GM18505 (cell line): ENCODE results near the gene SYNGR4.

Experiments used
- ATAC-seq: cut with Tn5 transposase; IDR thresholded peaks from one replicate; pipeline ENCODE4 v1.9.1; 2021; ENCODE audit not compliant: unreplicated experiment
- POLR2A ChIP-seq: IDR thresholded peaks from 4 replicates; pipeline ENCODE4 v1.6.1; 2011; ENCODE audit warnings: borderline replicate concordance; ENCODE audit not compliant: insufficient read depth, insufficient read length; ENCODE audit errors: extremely low read depth

SYNGR4 gene

DNA sequence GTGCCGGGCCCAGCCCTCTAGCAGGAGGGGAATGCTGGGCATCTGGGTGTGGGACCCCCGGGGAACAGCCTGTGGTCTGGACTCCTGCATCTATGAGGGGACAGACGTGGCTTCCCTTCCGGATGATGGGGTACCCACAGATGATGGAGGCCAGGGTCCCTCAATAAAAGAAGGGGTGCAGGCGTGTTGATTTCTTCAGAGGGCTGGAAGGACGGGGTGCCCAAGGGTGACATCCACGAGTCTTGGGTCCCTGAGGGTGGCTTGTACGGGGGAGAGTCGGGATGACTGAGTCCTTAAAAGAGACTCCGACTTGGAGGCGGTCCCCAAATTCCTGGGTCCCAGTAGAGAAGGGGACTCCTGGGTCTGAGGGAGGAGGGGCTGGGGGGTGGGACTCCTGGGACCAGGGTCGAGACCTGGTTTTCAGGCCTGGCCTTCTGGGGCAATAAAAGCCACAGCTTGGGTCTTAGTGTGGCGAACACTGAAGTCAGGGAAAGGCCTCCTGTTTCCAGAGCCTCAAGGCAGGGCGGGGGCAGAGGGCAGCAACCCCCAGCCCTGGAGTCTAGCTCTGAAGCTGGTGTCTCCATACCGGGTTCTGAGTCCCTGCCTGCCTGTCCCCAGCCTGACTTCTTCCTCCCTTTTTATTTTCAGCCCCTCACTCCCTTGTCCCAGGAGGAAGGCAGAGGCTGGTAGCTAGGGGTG lies 28.8 kb downstream of the SYNGR4 start:
- TF ChIP-seq POLR2A = no peak
- ATAC-seq = no peak

DNA sequence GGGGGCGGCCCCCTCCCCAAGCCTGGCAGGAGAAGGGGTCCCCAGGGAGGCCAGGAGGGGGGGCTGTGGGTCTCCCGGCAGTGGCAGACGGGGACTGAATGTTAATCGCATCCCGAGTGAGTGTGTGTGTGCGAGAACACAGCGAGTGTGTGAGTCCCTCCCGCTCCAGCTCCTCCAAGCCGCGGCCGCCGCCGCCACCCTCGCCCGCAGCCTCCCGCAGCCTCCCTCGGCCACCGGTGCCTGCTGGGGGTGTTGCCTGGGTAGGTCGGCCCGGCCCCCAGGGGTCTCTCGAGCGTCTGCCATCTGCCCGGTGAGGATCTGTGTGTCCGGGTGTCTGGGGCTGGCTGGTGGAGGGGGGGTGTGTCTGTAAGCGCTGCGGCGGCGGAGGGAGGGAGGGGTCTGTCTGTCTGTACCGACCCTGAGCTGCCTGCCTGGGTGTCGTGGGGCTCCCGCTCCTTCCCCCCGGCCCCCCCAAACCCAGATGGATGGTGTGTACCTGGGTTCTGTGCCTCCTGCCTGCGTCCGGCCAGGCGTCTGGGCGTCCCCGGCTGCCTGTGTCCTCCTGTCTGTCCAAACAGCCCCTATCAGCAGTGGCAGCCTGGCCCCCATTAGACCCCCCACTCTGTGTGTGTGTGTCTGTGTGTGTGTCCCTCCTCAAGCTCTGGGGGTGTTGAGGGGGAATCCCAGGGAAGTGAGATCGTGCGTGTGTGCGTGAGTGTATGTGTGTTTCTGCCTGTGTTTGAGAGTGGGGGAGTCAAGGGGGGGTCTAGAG lies 29.6 kb downstream of the SYNGR4 start, which contains the start of gene GRIN2D:
Gene GRIN2D, plus strand, starts transcription at position 110 of the 772 bp plus-strand sequence. CDS start 4,725 bp downstream, outside the sequence.
- TF ChIP-seq POLR2A = no peak
- no peak for ATAC-seq

DNA sequence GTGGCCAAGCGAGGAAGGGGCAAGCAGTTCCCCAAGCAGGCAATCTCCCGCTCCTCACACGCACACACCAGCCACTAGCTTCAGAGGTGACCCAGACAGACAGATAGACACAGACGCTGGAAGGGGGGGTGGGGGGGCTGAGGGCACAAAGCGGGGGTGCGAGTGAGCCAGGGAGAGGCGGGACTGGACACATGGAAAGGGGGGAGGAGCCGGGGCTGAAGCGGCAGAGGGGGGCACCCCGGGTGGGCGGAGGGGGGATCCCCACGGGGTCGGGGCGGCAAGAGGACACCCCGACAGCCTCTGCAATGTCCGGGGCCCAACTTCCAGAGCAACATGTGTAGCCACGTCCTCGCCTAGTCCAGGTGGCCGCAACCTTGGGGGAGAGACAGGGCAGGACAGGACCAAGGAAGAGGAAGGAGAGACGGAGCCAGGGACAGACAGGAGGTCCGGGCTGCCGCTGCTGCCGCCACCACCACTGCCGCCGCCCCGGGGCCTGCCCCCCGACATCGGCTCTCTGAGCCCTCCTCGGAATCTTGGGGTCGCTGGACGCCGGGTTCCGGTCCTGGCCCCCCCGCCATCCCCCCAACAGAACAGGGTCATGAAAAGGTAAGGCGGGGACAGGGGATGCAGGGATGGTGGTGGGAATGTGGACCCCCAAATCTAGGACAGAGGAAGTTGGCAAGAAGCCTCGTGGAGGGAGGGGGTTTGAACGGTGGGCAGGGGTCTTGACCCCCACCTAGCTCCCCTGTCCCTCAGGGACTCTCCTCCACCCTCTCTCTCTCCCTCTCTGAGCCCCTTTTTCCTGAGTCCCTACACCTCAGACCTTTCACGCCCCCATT lies 30.4 kb downstream of the SYNGR4 start:
- TF ChIP-seq POLR2A = no peak
- ATAC-seq = no peak

DNA sequence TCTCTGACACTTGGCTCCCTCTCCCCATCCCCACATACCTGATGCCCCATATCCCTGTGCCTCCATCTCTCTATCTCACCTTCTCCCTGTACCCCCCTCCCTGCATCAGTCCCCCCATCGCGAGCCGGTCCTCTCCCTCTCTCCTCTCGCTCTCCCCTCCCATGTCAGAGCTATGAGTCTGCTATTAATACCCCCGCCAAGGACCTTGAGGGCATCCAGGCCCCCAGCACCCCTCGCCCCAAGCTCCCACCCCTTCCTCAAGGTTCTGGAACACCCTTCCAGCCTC lies 30.9 kb downstream of the SYNGR4 start:
- TF ChIP-seq POLR2A = no peak
- no peak for ATAC-seq

DNA sequence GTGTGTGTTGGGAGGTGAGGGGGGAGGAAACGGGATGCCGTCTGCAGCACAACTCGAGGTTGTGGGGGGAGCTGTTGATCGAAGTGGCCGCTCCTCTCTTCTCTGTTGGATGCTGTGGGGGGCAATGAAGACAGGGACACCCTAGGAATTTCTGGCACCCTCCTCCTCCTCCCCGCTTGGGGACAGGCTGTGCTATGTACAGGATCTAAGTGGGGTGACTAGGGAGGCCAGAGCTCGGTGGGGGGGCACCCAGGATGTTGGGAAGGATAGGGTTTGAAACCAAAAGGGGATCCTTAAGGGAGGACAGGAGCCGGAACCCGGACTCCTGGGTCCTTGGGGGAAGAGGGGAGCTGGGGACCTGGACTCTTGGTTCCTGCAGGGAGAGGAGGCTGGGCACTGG lies 31.3 kb downstream of the SYNGR4 start:
- ATAC-seq = no peak

DNA sequence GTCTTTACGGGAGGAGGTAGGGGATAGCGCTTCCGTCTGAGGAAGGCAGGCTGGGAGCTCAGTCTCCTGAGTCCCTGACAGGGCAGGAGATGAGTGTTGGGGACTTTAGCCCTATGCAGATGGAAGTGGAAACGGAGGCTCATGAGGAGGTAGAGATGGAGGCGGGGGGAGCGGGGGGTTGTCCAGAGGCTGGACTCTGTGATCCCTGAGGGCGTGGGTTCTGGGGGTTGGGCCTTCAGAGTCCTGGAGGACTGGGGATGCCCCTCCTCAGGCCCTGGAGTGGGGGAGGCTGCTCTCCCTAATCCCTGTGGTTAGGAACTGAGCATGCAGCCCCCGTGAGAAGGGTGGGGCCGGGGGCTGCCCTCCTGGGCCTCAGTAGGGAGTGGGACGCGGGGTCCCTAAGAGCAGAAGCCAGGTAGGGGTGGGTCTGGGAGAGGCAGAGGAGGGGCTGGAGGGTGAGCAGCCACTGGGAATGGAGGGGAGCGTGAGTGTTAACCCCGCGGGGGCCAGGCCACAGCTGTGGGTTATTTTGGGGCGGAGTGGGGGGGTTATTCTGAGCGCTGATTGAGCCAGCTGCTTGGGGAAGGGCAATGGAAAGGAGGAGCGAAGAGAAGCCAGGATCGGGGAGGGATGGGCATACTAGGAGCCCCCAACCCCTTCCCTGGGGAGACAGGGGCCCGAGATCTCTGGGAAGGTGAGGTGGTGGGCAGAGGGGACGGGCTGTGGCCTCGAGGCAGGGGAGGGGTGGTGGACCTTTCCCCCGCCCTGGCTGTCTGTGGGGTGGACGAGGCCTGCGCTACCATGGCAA lies 32.1 kb downstream of the SYNGR4 start:
- TF ChIP-seq POLR2A = no peak
- ATAC-seq = no peak

More for the DNA sequence above, 31.3 kb downstream of the SYNGR4 start:
- TF ChIP-seq POLR2A = no peak

DNA sequence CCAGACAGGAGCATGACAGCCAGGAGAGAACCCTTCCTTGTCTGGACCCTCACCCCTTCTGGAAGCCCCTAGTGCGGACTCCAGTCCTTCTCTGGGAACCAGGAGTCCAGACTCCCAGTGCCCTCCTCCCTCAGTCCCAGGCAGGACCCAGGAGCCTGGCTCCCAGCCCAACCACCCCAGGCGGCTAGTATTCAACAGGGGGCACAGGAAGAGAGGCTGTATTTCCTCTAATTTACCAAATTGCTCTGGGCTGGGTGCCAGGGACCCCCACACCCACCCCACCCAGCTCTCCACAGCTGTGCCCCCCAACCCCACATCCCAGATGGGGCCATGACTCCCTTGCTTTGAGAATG lies 32.6 kb downstream of the SYNGR4 start:
- no peak for ATAC-seq
- no peak for TF ChIP-seq POLR2A

DNA sequence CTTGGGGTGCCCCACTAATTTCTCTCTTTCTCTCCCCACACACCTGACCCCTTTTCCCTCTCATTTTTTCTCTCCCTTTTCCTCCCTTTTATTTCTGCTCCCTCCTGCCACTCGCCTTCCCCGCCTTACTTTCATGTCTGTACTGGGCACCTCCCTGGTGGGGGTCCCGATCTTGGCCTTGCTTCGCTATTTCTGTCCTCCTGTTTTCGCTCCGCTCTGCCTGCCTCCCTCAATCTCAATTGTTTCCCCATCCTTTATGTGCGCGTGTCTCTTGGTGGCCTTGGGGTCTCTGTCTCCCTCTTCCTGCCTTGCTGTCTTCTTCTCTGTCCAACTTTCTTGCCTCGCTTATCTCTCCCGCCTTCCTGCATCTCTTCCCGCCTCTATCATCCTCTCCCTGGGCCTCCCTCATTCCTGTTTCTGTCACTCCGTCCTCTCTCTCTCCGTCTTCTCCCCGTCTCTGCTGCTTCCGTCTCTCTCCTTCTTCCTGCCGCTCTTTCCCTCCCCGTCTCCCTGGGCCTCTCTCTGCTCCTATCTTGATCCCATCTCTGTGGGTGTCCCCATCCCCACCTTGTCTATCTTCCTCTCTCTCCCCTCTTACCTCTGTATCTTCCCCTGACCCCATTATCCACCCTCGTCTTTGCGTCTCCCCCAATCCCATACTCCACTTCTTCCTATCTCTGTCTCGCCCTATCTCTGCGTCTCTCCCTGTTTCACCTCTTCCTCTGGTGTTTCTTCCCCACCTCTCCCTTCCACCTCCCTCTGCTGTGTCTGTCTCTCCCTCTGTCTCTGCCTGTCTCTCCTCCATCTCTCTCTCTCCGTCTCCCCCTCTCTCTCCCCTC lies 33.3 kb downstream of the SYNGR4 start:
- no peak for ATAC-seq
- no peak for TF ChIP-seq POLR2A

DNA sequence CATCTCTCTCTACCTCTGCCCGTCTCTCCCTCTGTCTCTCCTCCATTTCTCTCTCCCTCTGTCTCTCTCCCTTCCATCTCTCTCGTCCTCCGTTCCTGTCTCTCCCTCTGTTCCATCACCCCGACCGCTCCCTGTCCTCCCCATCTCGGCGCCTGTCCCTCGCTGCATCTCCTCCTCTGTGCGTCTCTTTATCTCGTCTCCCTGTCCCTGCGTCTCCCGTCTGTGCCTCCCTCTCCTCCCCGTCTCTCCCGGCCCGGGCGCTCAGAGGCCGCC lies 33.9 kb downstream of the SYNGR4 start:
- no peak for ATAC-seq
- TF ChIP-seq POLR2A = no peak

DNA sequence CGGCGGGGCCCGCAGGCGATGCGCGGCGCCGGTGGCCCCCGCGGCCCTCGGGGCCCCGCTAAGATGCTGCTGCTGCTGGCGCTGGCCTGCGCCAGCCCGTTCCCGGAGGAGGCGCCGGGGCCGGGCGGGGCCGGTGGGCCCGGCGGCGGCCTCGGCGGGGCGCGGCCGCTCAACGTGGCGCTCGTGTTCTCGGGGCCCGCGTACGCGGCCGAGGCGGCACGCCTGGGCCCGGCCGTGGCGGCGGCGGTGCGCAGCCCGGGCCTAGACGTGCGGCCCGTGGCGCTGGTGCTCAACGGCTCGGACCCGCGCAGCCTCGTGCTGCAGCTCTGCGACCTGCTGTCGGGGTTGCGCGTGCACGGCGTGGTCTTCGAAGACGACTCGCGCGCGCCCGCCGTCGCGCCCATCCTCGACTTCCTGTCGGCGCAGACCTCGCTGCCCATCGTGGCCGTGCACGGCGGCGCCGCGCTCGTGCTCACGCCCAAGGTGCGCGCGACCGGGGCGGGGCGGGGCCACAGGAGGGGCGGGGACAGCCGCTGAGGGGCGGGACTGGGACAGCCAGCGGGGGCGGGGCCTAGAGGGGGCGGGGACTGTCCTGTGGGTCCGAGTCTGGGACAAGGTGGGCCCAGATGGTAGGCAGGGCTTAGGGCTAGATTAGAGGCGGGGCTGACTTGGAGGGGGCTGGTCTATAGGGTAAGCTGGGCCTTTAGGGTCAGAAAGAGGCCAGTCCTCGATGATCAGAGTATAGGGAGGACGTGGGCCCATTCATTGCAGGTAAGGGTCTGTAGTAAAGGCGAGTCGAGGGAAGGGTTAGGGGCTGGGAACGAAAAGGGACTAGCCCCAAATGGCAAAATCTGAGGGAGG lies 34.4 kb downstream of the SYNGR4 start:
- ATAC-seq = no peak
- TF ChIP-seq POLR2A = peak; percentile 52

DNA sequence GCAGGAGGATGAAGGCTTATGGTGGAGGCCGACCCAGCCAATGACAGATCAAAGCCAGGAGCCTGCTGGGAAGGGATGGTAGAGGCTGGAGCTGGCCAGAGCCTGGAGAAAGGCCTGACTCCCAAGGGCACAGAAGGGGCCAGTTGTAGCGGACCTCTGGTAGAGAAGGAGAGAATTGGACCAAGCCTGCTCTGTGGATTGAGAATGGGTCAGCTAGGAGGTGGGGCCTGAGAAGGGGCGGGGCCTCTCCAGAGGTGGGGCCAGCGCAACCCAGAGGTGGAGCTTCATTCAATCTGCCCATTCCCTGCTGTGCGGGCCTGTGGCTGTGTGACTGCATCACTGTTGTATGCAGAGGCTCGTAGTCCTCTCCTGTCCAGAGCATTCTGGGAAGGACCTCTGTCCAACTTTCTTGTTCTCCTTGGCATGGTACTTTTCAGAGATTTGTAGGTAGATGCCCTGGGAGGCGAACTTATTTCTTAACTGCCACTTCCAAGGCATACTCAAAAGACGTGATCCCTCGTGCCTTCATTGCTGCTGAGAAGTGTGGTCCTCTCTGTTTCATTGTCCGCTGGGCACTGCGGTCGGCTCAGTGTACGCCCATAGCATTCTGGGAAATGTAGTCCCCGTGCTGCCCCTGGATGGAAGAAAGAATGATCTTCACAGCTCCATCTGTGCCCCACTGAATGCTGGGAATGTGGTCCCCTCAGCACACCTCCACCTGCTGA lies 36.0 kb downstream of the SYNGR4 start:
- no peak for ATAC-seq

More for the DNA sequence above, 36.0 kb downstream of the SYNGR4 start:
- TF ChIP-seq POLR2A = no peak
